Measurements from ENCODE around the gene PPP1R1A. TPM values are rescaled to one million over a fixed set of nuclear protein-coding genes. Genes with fewer than 3 reads are reported as not detected.

PPP1R1A gene
- total RNA-seq, 3 donors from 2014 or later = 0.52 to 30.0 (median 0.75) TPM

- TF ChIP-seq, protein P1, sequence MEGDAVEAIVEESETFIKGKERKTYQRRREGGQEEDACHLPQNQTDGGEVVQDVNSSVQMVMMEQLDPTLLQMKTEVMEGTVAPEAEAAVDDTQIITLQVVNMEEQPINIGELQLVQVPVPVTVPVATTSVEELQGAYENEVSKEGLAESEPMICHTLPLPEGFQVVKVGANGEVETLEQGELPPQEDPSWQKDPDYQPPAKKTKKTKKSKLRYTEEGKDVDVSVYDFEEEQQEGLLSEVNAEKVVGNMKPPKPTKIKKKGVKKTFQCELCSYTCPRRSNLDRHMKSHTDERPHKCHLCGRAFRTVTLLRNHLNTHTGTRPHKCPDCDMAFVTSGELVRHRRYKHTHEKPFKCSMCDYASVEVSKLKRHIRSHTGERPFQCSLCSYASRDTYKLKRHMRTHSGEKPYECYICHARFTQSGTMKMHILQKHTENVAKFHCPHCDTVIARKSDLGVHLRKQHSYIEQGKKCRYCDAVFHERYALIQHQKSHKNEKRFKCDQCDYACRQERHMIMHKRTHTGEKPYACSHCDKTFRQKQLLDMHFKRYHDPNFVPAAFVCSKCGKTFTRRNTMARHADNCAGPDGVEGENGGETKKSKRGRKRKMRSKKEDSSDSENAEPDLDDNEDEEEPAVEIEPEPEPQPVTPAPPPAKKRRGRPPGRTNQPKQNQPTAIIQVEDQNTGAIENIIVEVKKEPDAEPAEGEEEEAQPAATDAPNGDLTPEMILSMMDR (IDR thresholded peaks at IDR 0.05) = no peak
- Histone ChIP-seq H3K9me3 (peaks cover 4% of the 10 kb centered on the region), H3K4me1 (ENCODE audit: low read depth) (no peaks in the 10 kb centered on the region), H3K4me3 (no peak overlapping the region), H3K36me3 (ENCODE audit: low read depth) (no peaks in the 10 kb centered on the region)
- intact Hi-C loops (cut with DNase I, micrococcal nuclease) = no loop called here
- DNase-seq = no peak
- no peak for ATAC-seq
Observed at GRCh38 chr12:54628186-54628846, 39.9 kb upstream of the PPP1R1A start.

GRCh38 chr12:54627304-54627703 is 38.8 kb upstream of the PPP1R1A start:
- intact Hi-C loops (cut with DNase I, micrococcal nuclease) = no loop called here
- no peaks in the 10 kb centered on the region for H3K36me3 ChIP-seq (ENCODE audit: low read depth)
- ATAC-seq (no peak), DNase-seq (no peak)
- no peak overlapping the region for H3K4me3 ChIP-seq
- H3K9me3 ChIP-seq = peaks cover 4% of the 10 kb centered on the region
- TF ChIP-seq, protein P1 (IDR thresholded peaks at IDR 0.05) = no peak
- no peaks in the 10 kb centered on the region for H3K4me1 ChIP-seq (ENCODE audit: low read depth)

DNA sequence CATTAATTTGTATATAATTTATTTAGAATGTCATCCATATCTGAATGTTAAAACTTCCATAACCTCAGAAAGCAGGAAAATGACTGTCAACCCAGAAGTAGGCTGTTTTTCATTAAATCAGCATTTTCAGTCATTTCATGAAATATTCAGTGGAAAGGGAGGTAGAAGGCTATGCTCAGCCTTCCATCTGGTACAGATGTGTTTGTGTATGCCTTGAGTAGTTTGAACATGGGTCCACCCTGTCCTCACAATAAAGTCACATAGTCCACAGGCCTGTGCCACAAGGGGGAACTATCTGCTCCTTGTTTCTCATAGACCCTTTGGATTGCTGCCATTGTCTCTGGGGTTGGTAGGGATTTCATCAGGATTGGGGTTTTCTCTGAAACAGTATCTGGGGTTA is 37.1 kb upstream of the PPP1R1A start:
- H3K36me3 ChIP-seq (ENCODE audit: low read depth) = no peaks in the 10 kb centered on the region
- DNase-seq (no peak), ATAC-seq (no peak)
- TF ChIP-seq, protein P1 (IDR thresholded peaks at IDR 0.05) = no peak
- intact Hi-C loops (cut with DNase I, micrococcal nuclease) = no loop called here
- H3K4me1 ChIP-seq (ENCODE audit: low read depth) = no peaks in the 10 kb centered on the region
- H3K4me3 ChIP-seq = no peak overlapping the region
- H3K9me3 ChIP-seq = peaks cover 4% of the 10 kb centered on the region

GRCh38 chr12:54624315-54625279 is 36.1 kb upstream of the PPP1R1A start:
- intact Hi-C loops (cut with DNase I, micrococcal nuclease) = no loop called here
- H3K4me3 ChIP-seq = no peak overlapping the region
- H3K36me3 ChIP-seq (ENCODE audit: low read depth) = no peaks in the 10 kb centered on the region
- no peaks in the 10 kb centered on the region for H3K4me1 ChIP-seq (ENCODE audit: low read depth)
- TF ChIP-seq, protein P1 (IDR thresholded peaks at IDR 0.05) = no peak
- H3K9me3 ChIP-seq = peaks cover 4% of the 10 kb centered on the region
- ATAC-seq (no peak), DNase-seq (no peak)

- ATAC-seq = no peak
Observed at GRCh38 chr12:54622463-54623183, 34.2 kb upstream of the PPP1R1A start.

More at GRCh38 chr12:54622463-54623183, 34.2 kb upstream of the PPP1R1A start:
- peaks cover 4% of the 10 kb centered on the region for H3K9me3 ChIP-seq
- H3K4me3 ChIP-seq = no peak overlapping the region
- H3K36me3 ChIP-seq (ENCODE audit: low read depth) = no peaks in the 10 kb centered on the region
- intact Hi-C loops (cut with DNase I, micrococcal nuclease) = no loop called here
- TF ChIP-seq, protein P1 (IDR thresholded peaks at IDR 0.05) = no peak
- H3K4me1 ChIP-seq (ENCODE audit: low read depth) = no peaks in the 10 kb centered on the region
- no peak for DNase-seq

All from mucosa of descending colon (tissue), 3 donors.